Neutrophil (primary cell): ENCODE data around the gene NRXN3.

Source experiments
- H3K27ac ChIP-seq: fragments of 200-600 bp; sonication (generic); 2 replicates; pipeline ENCODE4 v1.5.1; 2016; ENCODE audit warnings: mild to moderate bottlenecking, moderate library complexity
- H3K27me3 ChIP-seq: fragments of 200-600 bp; sonication (generic); 2 replicates; pipeline ENCODE4 v1.6.0; 2016; ENCODE audit warnings: mild to moderate bottlenecking
- H3K36me3 ChIP-seq: fragments of 200-600 bp; sonication (generic); 2 replicates; pipeline ENCODE4 v1.5.1; 2017
- H3K4me1 ChIP-seq, 2 experiments: fragments of 200-600 bp in 1 of 2; sonication (generic) in 1 of 2; 1 replicate in 1 of 2; 2 replicates in 1 of 2; pipeline versions ENCODE4 v1.5.1 to v1.6.1; 2013 to 2016; ENCODE audit warnings: low read depth in 1 of 2, low read length in 1 of 2, mild to moderate bottlenecking in 1 of 2, moderate library complexity in 1 of 2; ENCODE audit not compliant: control insufficient read depth in 1 of 2, insufficient read depth in 1 of 2
- H3K4me3 ChIP-seq, 2 experiments: fragments of 200-600 bp in 1 of 2; sonication (generic) in 1 of 2; 1 replicate in 1 of 2; 2 replicates in 1 of 2; pipeline ENCODE4 v1.5.1; 2013 to 2016; ENCODE audit warnings: low read depth in 1 of 2, low read length in 1 of 2, mild to moderate bottlenecking in 1 of 2, moderate library complexity in 1 of 2
- H3K9me3 ChIP-seq: fragments of 200-600 bp; sonication (generic); 2 replicates; pipeline ENCODE4 v1.5.1; 2016
- CTCF ChIP-seq: fragments of 200-600 bp; sonication (generic); IDR thresholded peaks from 2 replicates; pipeline ENCODE4 v1.5.1; 2016; ENCODE audit warnings: antibody characterized with exemption

Gene NRXN3

GRCh38 chr14:79899610-79900009 is 1729.4 kb downstream of the NRXN3 start:
- Histone ChIP-seq H3K9me3 (no peaks in the 10 kb centered on the region), H3K4me1 (no peaks in the 10 kb centered on the region), H3K36me3 (no peaks in the 10 kb centered on the region), H3K4me3 (no peak overlapping the region), H3K27me3 (no peaks in the 10 kb centered on the region), H3K27ac (no peak overlapping the region)
- no peak for TF ChIP-seq CTCF

GRCh38 chr14:79904497-79904896 is 1734.3 kb downstream of the NRXN3 start:
- no peaks in the 10 kb centered on the region for H3K27me3 ChIP-seq
- no peak overlapping the region for H3K4me3 ChIP-seq
- no peaks in the 10 kb centered on the region for H3K36me3 ChIP-seq
- TF ChIP-seq CTCF, result no peak
- H3K4me1 ChIP-seq, result no peaks in the 10 kb centered on the region
- no peak overlapping the region for H3K27ac ChIP-seq
- H3K9me3 ChIP-seq, result no peaks in the 10 kb centered on the region

- no peak for TF ChIP-seq CTCF
- Histone ChIP-seq H3K27me3 (no peaks in the 10 kb centered on the region), H3K4me1 (no peaks in the 10 kb centered on the region), H3K4me3 (no peak overlapping the region), H3K36me3 (no peaks in the 10 kb centered on the region), H3K27ac (no peak overlapping the region), H3K9me3 (no peaks in the 10 kb centered on the region)
Measured at GRCh38 chr14:79906994-79907393, 1736.8 kb downstream of the NRXN3 start.

GRCh38 chr14:79910086-79910485 is 1739.9 kb downstream of the NRXN3 start:
- no peaks in the 10 kb centered on the region for H3K4me1 ChIP-seq
- H3K27me3 ChIP-seq, result no peaks in the 10 kb centered on the region
- no peak overlapping the region for H3K4me3 ChIP-seq
- H3K27ac ChIP-seq, result no peak overlapping the region
- H3K9me3 ChIP-seq, result no peaks in the 10 kb centered on the region
- H3K36me3 ChIP-seq, result no peaks in the 10 kb centered on the region
- TF ChIP-seq CTCF, result no peak

GRCh38 chr14:79911744-79912143 is 1741.6 kb downstream of the NRXN3 start:
- H3K4me1 ChIP-seq, result no peaks in the 10 kb centered on the region

More at GRCh38 chr14:79911744-79912143, 1741.6 kb downstream of the NRXN3 start:
- no peaks in the 10 kb centered on the region for H3K9me3 ChIP-seq
- no peak for TF ChIP-seq CTCF
- no peaks in the 10 kb centered on the region for H3K27me3 ChIP-seq
- H3K4me3 ChIP-seq, result no peak overlapping the region
- H3K36me3 ChIP-seq, result no peaks in the 10 kb centered on the region
- no peak overlapping the region for H3K27ac ChIP-seq
